ENCODE results near the gene CDKN1C. TPM values are rescaled to one million over a fixed set of nuclear protein-coding genes. Genes with fewer than 3 reads are reported as not detected.

Gene CDKN1C
- total and polyA plus RNA-seq, 2 of the 8 experiments (the other 6 are each of a cell fraction or from before 2014, with no cell fraction given): 12.8 to 14.1 TPM

- TF ChIP-seq KDM1A (IDR thresholded peaks at IDR 0.05; ENCODE audit: borderline replicate concordance, low read length): 0 out of 2 replicates have a peak, but pooled peaks have one; percentile 35
- TF ChIP-seq SP4 (IDR thresholded peaks at IDR 0.05; ENCODE audit: low read length): no peak
Measured at GRCh38 chr11:2890466-2891294, 5.1 kb upstream of the CDKN1C start (continued).

Data from H1 (cell line).